Daoy (cell line): Measurements from ENCODE around the gene PAK4. TPM values are rescaled to one million over a fixed set of nuclear protein-coding genes. Genes with fewer than 3 reads are reported as not detected.
"Not testable (repeated sequence)": the region's sequence is repeated elsewhere in the genome, so short reads cannot be mapped to it uniquely, and the experiment has no call there.

Experiments used
- DNase-seq: peaks from one replicate; pipeline ENCODE4 v3.0.0-alpha.2; 2015; ENCODE audit warnings: low read depth
- total RNA-seq: library from RNA; depleted of rRNA; stranded (reverse); fragments of >200 nt; shearing (Covaris generic); gene quantifications from 2 replicates; pipeline ENCODE4 v1.2.3, GENCODE V29; 2014; rRNA removed

PAK4 gene
- total RNA-seq, 1 experiment from 2014 or later, result 9.8 TPM

- DNase-seq, result no peak
These were observed 80.5 kb downstream of the PAK4 start for GRCh38 chr19:39206122-39206521.

GRCh38 chr19:39207293-39207836 is 81.8 kb downstream of the PAK4 start:
- DNase-seq, result no peak

GRCh38 chr19:39208175-39208795 is 82.7 kb downstream of the PAK4 start:
- no peak for DNase-seq

- no peak for DNase-seq
These were observed 83.6 kb downstream of the PAK4 start for GRCh38 chr19:39209196-39209595.

- peak; percentile 59 for DNase-seq
These were observed 86.3 kb downstream of the PAK4 start for GRCh38 chr19:39211731-39212374.

GRCh38 chr19:39212375-39212742 is 86.8 kb downstream of the PAK4 start:
- DNase-seq, result peak; percentile 49

- not testable (repeated sequence) for DNase-seq
These were observed 89.7 kb downstream of the PAK4 start for GRCh38 chr19:39215323-39215722.

GRCh38 chr19:39217094-39217493 is 91.5 kb downstream of the PAK4 start:
- DNase-seq, result no peak

GRCh38 chr19:39218230-39219007 is 92.8 kb downstream of the PAK4 start:
- DNase-seq, result no peak

- DNase-seq, result not testable (repeated sequence)
These were observed 93.5 kb downstream of the PAK4 start for GRCh38 chr19:39219108-39219507.

- DNase-seq, result peak; percentile 36
These were observed 98.2 kb downstream of the PAK4 start for GRCh38 chr19:39223703-39224279.

GRCh38 chr19:39224910-39225309 is 99.3 kb downstream of the PAK4 start:
- DNase-seq, result peak; percentile 20

Other genes starting within 250 kb of the PAK4 start
- gene RINL, start 247.5 kb upstream of the PAK4 start, total RNA-seq, result 2.8 and 2.9 TPM in 2 replicates
- 21.8 and 26.6 TPM in 2 replicates for gene SIRT2, start 226.2 kb upstream of the PAK4 start, total RNA-seq
- gene NFKBIB, start 225.8 kb upstream of the PAK4 start, total RNA-seq, result 45.8 and 62.5 TPM in 2 replicates
- gene CCER2, start 213.6 kb upstream of the PAK4 start, total RNA-seq, result not detected in 2 replicates
- gene SARS2, start 195.0 kb upstream of the PAK4 start, total RNA-seq, result 39.1 and 45.1 TPM in 2 replicates
- gene MRPS12, start 194.8 kb upstream of the PAK4 start, total RNA-seq, result 60.5 and 102 TPM in 2 replicates
- 12.6 and 36.9 TPM in 2 replicates for gene FBXO17, start 150.0 kb upstream of the PAK4 start, total RNA-seq
- gene FBXO27, start 93.2 kb upstream of the PAK4 start, total RNA-seq, result 2.6 and 22.7 TPM in 2 replicates
- 0.57 TPM in 1 of 2 replicates, not detected in the other for gene ACP7, start 41.4 kb upstream of the PAK4 start, total RNA-seq
- gene NCCRP1, start 71.2 kb downstream of the PAK4 start, total RNA-seq, result 0.40 TPM in 1 of 2 replicates, not detected in the other
- gene SYCN, start 78.5 kb downstream of the PAK4 start, total RNA-seq, result not detected in 2 replicates
- not detected in 2 replicates for gene IFNL3, start 119.2 kb downstream of the PAK4 start, total RNA-seq
- gene IFNL4, start 123.1 kb downstream of the PAK4 start, total RNA-seq, result not detected in 2 replicates
- gene IFNL2, start 142.6 kb downstream of the PAK4 start, total RNA-seq, result not detected in 2 replicates
- gene IFNL1, start 170.6 kb downstream of the PAK4 start, total RNA-seq, result not detected in 2 replicates
- gene LRFN1, start 195.1 kb downstream of the PAK4 start, total RNA-seq, result 0.65 and 0.74 TPM in 2 replicates
- gene GMFG, start 210.3 kb downstream of the PAK4 start, total RNA-seq, result 0.23 and 0.83 TPM in 2 replicates
- gene SAMD4B, start 216.6 kb downstream of the PAK4 start, total RNA-seq, result 55.0 and 57.4 TPM in 2 replicates